RWPE1 (cell line): ENCODE results near the gene TACSTD2.
"Not testable (repeated sequence)": the region's sequence is repeated elsewhere in the genome, so short reads cannot be mapped to it uniquely, and the experiment has no call there.

Experiments used
- CTCF ChIA-PET: fragments of 350-600 bp; sonication (Branson Sonifier 250); formaldehyde crosslinking; extraction: SDS; loops from one replicate; lab custom pipeline; 2021; lab: Yijun Ruan, JAX
- POLR2A ChIA-PET: fragments of 400-600 bp; formaldehyde crosslinking; extraction: SDS; loops from one replicate; lab custom pipeline; 2020; ENCODE audit warnings: antibody characterized with exemption; ENCODE audit not compliant: low non-redundant PET; lab: Yijun Ruan, JAX
- DNase-seq: peaks from one replicate; pipeline ENCODE4 v3.0.0; 2012; ENCODE audit warnings: low spot score
- H3K27ac ChIP-seq: fragments of 450-650 bp; 2 replicates; pipeline ENCODE4 v1.5.1; 2017
- TF ChIP-seq, protein P1 (sequence below): fragments of 450-650 bp; conservative IDR thresholded peaks from 2 replicates; pipeline ENCODE4 v1.5.1; 2017; ENCODE audit warnings: low read depth, mild to moderate bottlenecking

TACSTD2 gene

DNA sequence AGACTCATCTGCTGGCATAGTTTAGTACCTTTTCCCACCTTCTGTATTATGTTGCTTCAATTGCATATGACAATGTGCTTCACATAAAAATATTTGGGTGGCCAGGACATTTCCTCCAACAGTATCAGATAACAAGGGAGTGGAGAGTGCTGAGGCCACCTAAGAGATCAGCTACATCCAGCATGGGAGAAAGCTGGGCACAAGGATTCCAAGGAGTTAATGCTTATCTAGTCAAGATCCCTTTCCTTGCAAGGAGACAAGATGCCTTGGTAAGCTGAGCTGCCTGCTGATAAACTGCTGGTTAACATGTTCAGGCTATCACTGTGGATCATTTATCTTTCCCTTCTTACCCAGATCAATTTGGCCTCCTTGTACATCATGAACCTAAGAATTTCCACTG, 5.4 kb downstream of the TACSTD2 start:
- no peak for DNase-seq
- POLR2A ChIA-PET: no interaction called here
- H3K27ac ChIP-seq: no peak overlapping the region
- TF ChIP-seq, protein P1, sequence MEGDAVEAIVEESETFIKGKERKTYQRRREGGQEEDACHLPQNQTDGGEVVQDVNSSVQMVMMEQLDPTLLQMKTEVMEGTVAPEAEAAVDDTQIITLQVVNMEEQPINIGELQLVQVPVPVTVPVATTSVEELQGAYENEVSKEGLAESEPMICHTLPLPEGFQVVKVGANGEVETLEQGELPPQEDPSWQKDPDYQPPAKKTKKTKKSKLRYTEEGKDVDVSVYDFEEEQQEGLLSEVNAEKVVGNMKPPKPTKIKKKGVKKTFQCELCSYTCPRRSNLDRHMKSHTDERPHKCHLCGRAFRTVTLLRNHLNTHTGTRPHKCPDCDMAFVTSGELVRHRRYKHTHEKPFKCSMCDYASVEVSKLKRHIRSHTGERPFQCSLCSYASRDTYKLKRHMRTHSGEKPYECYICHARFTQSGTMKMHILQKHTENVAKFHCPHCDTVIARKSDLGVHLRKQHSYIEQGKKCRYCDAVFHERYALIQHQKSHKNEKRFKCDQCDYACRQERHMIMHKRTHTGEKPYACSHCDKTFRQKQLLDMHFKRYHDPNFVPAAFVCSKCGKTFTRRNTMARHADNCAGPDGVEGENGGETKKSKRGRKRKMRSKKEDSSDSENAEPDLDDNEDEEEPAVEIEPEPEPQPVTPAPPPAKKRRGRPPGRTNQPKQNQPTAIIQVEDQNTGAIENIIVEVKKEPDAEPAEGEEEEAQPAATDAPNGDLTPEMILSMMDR: no peak
- CTCF ChIA-PET: interaction anchor here (2.0 kb wide), 1 partner anchor 81 kb away, joined by 9 read pairs; no protein-coding TSS in a partner anchor

DNA sequence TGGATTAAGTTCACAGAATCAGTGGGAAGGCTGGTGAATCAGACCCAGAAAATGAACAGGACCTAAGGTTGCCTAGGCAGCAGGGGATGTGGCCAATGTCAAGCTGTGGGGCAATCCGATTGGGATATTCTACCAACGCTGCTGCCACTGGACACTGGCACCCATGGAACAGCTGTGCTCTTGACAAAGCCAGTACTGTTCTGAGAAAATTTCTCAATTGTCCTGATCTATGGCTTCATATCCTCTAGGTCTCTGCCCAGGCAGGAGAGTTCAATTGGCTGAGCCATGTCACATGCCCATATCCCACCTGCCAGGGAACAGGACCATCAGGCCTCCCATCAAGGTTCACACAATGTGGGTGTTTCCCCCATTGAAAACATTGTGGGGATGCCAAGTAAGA, 6.2 kb downstream of the TACSTD2 start:
- H3K27ac ChIP-seq: no peak overlapping the region
- DNase-seq: no peak
- CTCF ChIA-PET: interaction anchor here (2.0 kb wide), 1 partner anchor 81 kb away, joined by 9 read pairs; no protein-coding TSS in a partner anchor
- POLR2A ChIA-PET: no interaction called here
- TF ChIP-seq, protein P1: no peak

DNA sequence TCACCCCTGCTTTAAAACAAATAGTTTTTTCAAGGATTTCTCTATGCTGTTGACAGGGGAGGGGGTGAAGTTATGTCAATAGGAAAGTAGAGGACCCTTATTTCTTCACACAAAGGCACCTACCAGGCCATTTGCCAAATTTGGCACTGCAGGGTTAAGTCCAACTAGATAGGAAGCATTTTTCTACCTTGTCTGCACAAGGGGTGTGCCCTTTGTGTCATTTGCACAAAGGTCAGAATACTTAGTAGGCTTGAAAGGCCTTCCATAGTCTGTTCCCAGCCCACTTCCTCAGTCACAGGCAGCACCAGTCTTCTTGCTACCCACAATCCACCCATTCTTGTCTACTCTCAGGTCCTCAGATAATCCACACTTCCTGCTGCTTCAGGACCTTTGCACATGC, 7.0 kb downstream of the TACSTD2 start:
- CTCF ChIA-PET: no interaction called here
- TF ChIP-seq, protein P1: no peak
- POLR2A ChIA-PET: no interaction called here
- no peak for DNase-seq
- H3K27ac ChIP-seq: no peak overlapping the region

DNA sequence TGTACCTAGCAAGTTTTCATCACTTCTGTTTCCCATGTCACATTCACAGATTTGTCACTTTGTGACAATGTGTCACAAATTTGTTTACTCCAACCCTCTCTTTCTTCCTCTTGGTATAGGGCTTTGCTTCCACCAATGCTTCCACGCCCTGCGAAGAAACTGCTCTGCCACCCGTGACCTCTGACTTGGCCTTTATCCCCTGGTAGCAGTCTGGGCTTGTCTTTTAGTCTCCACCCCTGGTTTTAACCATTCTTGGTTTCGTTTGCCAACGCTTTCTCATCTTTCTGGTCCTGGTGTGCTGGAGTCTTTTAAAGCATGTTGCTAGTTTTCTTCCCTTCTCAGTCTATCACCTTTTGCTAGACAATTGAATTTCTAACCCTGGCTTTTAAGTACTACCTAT, 8.1 kb downstream of the TACSTD2 start:
- POLR2A ChIA-PET: no interaction called here
- TF ChIP-seq, protein P1: no peak
- no peak for DNase-seq
- H3K27ac ChIP-seq: no peak overlapping the region
- CTCF ChIA-PET: interaction anchor here (0.6 kb wide), 2 partner anchors 135 to 137 kb away, joined by 3 to 4 read pairs; no protein-coding TSS in a partner anchor

DNA sequence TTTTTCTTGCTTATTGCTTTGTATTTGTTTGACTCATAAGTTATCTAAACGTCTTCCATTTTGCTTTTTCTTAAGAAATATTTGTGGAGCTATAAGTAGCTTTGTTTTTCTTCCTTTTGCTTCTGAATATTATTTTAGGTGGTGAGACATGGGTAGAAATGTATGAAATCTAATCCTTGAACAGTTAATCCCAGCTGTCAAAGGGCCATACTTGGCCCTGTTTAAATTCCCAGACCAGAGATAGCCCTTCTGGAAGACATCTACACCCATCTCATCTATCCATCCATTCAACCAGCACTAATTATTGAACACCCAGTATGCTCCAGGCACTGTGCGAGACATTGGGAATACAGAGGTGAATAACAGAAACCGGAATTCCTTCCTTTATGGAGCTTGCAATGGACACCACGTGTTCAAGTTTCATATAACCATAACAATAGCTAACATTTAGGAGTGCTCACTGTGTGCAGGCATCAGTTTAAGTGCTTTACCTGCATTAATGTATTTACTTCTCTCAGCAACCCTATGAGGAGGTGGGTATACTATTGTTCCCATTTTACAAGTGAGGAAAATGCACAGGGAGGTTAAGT, 8.7 kb downstream of the TACSTD2 start:
- ChIA-PET CTCF (interaction anchor here (0.6 to 0.8 kb wide), 3 partner anchors 84 to 137 kb away, joined by 3 to 4 read pairs (median 3); no protein-coding TSS in a partner anchor), POLR2A (no interaction called here)
- TF ChIP-seq, protein P1: no peak
- no peak for DNase-seq
- H3K27ac ChIP-seq: no peak overlapping the region

DNA sequence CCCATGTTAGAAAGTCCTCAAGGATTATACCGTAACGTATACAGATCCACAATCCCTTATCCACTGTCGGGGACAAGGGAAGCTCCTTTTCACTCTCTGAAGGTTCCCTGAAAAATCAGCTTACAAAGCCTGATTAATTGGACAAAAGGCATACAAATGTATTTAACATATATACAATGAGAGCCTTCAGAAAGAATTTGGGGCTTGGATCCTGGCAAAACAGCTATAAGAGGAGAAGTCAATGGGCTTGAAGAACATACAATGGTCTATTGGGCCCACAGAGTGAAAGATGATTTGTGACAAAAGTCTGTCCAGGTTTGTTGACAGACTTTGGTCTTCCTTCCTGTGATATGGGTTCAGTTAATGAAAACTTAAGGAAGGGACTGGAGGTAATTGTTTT, 10.7 kb downstream of the TACSTD2 start:
- ChIA-PET CTCF (interaction anchor here (0.9 kb wide), 1 partner anchor 86 kb away, joined by 5 read pairs; no protein-coding TSS in a partner anchor), POLR2A (interaction anchor here (1.3 kb wide), 1 partner anchor 11 kb away, joined by 19 read pairs; no protein-coding TSS in a partner anchor)
- DNase-seq: no peak
- no peak overlapping the region for H3K27ac ChIP-seq
- TF ChIP-seq, protein P1: no peak

DNA sequence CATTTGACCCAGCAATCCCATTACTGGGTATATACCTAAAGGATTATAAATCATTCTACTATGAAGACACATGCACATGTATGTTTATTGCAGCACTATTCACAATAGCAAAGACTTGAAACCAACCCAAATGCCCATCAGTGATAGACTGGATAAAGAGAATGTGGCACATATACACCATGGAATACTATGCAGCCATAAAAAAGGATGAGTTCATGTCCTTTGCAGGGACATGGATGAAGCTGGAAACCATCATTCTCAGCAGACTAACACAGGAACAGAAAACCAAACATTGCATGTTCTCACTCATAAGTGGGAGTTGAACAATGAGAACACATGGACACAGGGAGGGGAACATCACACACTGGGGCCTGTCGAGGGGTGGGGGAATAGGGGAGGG, 13.3 kb downstream of the TACSTD2 start:
- DNase-seq, POLR2A ChIA-PET, H3K27ac ChIP-seq, CTCF ChIA-PET: not testable (repeated sequence)
